ENCODE measurements around the gene AFAP1L1.

DNA sequence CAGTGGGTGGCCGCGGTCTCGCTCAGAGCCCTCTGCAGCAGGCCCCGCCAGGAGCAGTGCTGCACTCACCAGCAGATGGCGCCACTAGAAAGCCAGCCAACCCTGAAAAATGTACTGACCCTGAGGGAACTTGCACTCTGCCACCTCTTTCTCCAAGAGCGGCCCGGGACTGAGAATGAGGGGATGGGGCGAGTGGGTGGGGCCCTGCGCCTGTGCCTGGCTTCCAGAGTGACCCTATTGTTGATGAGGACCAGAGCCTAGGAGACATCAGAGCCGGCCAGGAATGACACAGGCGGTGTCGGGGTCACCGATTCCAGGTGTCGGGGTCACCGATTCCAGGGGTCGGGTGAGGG, 110.3 kb downstream of the AFAP1L1 start:
- TF ChIP-seq ESRRG (CRISPR knock-in tag; IDR thresholded peaks at IDR 0.05) (no peak), ZNF8 (CRISPR knock-in tag; IDR thresholded peaks at IDR 0.05) (no peak), ZFP30 (CRISPR knock-in tag; IDR thresholded peaks at IDR 0.05) (no peak), BACH2 (CRISPR knock-in tag; IDR thresholded peaks at IDR 0.05; ENCODE audit: borderline replicate concordance) (no peak)
- TF ChIP-seq, protein P1, sequence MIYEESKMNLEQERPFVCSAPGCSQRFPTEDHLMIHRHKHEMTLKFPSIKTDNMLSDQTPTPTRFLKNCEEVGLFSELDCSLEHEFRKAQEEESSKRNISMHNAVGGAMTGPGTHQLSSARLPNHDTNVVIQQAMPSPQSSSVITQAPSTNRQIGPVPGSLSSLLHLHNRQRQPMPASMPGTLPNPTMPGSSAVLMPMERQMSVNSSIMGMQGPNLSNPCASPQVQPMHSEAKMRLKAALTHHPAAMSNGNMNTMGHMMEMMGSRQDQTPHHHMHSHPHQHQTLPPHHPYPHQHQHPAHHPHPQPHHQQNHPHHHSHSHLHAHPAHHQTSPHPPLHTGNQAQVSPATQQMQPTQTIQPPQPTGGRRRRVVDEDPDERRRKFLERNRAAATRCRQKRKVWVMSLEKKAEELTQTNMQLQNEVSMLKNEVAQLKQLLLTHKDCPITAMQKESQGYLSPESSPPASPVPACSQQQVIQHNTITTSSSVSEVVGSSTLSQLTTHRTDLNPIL (CRISPR knock-in tag; IDR thresholded peaks at IDR 0.05; ENCODE audit: low read depth) = no peak
- TF ChIP-seq, protein P2, sequence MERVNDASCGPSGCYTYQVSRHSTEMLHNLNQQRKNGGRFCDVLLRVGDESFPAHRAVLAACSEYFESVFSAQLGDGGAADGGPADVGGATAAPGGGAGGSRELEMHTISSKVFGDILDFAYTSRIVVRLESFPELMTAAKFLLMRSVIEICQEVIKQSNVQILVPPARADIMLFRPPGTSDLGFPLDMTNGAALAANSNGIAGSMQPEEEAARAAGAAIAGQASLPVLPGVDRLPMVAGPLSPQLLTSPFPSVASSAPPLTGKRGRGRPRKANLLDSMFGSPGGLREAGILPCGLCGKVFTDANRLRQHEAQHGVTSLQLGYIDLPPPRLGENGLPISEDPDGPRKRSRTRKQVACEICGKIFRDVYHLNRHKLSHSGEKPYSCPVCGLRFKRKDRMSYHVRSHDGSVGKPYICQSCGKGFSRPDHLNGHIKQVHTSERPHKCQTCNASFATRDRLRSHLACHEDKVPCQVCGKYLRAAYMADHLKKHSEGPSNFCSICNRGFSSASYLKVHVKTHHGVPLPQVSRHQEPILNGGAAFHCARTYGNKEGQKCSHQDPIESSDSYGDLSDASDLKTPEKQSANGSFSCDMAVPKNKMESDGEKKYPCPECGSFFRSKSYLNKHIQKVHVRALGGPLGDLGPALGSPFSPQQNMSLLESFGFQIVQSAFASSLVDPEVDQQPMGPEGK (CRISPR knock-in tag; IDR thresholded peaks at IDR 0.05; ENCODE audit: borderline replicate concordance) = no peak
